Lung (tissue), 12 donors: ENCODE results near the gene C4orf50. TPM values are rescaled to one million over a fixed set of nuclear protein-coding genes. Genes with fewer than 3 reads are reported as not detected.

Experiments
- ATAC-seq: fragments of 200-7000 bp; cut with Tn5 transposase; one replicate; pipeline ENCODE4 v1.9.1; 2020; ENCODE audit warnings: moderate number of reproducible peaks; ENCODE audit not compliant: insufficient read depth, low FRiP score
- DNase-seq, 3 donors: peaks; one replicate each; pipeline ENCODE4 v3.0.0-alpha.2; 2013 to 2017
- H3K27ac ChIP-seq, 2 donors: one replicate each; pipeline ENCODE4 v1.5.1; 2013; ENCODE audit warnings: mild to moderate bottlenecking in 2 of 2, moderate library complexity in 2 of 2, control low read depth in 1 of 2, inconsistent platforms in 1 of 2, low read depth in 1 of 2, low read length in 1 of 2
- H3K27me3 ChIP-seq, 3 donors: one replicate each; pipeline ENCODE4 v1.5.1; 2013; ENCODE audit warnings: low read length in 2 of 3; ENCODE audit not compliant: control insufficient read depth in 3 of 3, insufficient read depth in 3 of 3
- H3K36me3 ChIP-seq, 4 donors: one replicate each; pipeline ENCODE4 v1.5.1; 2013; ENCODE audit warnings: low read length in 4 of 4, mild to moderate bottlenecking in 1 of 4, moderate library complexity in 1 of 4; ENCODE audit not compliant: control insufficient read depth in 4 of 4, insufficient read depth in 4 of 4
- H3K4me1 ChIP-seq, 5 donors: one replicate each; pipeline ENCODE4 v1.5.1; 2013; ENCODE audit warnings: low read length in 5 of 5, mild to moderate bottlenecking in 2 of 5, moderate library complexity in 1 of 5; ENCODE audit not compliant: control insufficient read depth in 5 of 5, insufficient read depth in 5 of 5
- H3K4me3 ChIP-seq: one replicate; pipeline ENCODE4 v1.5.1; 2013; ENCODE audit warnings: mild to moderate bottlenecking, control low read depth, moderate library complexity
- H3K9ac ChIP-seq, 2 donors: one replicate each; pipeline ENCODE4 v1.5.1; 2013; ENCODE audit warnings: low read length in 2 of 2, control low read depth in 1 of 2; ENCODE audit not compliant: insufficient read depth in 1 of 2
- H3K9me3 ChIP-seq, 4 donors: one replicate each; pipeline ENCODE4 v1.5.1; 2013; ENCODE audit warnings: low read length in 3 of 4, mild to moderate bottlenecking in 1 of 4, moderate library complexity in 1 of 4; ENCODE audit not compliant: control insufficient read depth in 4 of 4, insufficient read depth in 3 of 4
- WGBS, 2 donors: extraction: QIAGEN DNeasy Blood & Tissue Kit; methylation state at CpG; one replicate each; pipeline ENCODE4 v1.1.7; 2013; 5-methylcytosine and 5-hydroxymethylcytosine counted together
- polyA plus RNA-seq, 2 donors: library from polyadenylated mRNA; stranded (reverse); fragments of 200-250 nt; gene quantifications; one replicate each; pipeline ENCODE4 v1.2.1, GENCODE V29; 2013
- total RNA-seq, 2 donors: library from RNA; depleted of rRNA in 1 of 2; stranded (reverse); fragments of >200 nt in 1 of 2; gene quantifications; one replicate each; pipeline ENCODE4 v1.2.1, GENCODE V29; 2014 to 2021
- TF ChIP-seq, protein P1 (sequence below): IDR thresholded peaks from 2 replicates; pipeline ENCODE4 v1.5.1; 2012; ENCODE audit warnings: mild to moderate bottlenecking; ENCODE audit errors: control extremely low read depth, extremely low read depth
- donor health status: control.
- donor health status: control.
- donor health status: Bipolar disorder and iron deficiency.
- donor health status: healthy.
- donor health status: DM: yes; HTN: yes; CAD: no.

Gene C4orf50
- total and polyA plus RNA-seq, 4 donors = 0.02 to 0.04 (median 0.03) TPM

DNA sequence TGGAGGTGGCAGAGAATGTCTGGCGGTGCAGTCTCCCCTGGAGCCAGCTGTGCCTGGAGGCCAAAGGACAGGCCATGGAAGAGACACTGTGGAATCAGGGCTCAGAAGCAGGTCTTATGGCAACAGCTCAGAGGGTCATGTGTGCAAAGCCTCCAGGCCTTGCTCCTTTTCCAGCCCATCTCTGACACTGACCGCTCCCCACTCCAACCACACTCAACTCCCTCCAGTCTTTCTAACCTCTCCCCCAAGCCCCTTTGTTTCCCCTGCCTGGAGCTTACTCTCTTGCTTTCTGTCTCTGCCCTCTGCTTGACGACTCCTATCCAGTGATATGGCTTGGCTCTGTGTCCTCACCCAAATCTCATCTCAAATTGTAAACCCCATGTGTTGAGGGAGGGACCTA lies 91.1 kb downstream of the C4orf50 start:
- DNase-seq (no peak), ATAC-seq (no peak)
- Histone ChIP-seq H3K27me3 (peaks cover 0 to 10% (median 8%) of the 10 kb centered on the region in 3 donors), H3K4me1 (no peaks in the 10 kb centered on the region), H3K4me3 (no peak overlapping the region), H3K36me3 (no peaks in the 10 kb centered on the region), H3K9ac (no peak overlapping the region), H3K27ac (no peak overlapping the region), H3K9me3 (peaks cover 0 to 6% (median 0%) of the 10 kb centered on the region in 4 donors)
- TF ChIP-seq, protein P1, sequence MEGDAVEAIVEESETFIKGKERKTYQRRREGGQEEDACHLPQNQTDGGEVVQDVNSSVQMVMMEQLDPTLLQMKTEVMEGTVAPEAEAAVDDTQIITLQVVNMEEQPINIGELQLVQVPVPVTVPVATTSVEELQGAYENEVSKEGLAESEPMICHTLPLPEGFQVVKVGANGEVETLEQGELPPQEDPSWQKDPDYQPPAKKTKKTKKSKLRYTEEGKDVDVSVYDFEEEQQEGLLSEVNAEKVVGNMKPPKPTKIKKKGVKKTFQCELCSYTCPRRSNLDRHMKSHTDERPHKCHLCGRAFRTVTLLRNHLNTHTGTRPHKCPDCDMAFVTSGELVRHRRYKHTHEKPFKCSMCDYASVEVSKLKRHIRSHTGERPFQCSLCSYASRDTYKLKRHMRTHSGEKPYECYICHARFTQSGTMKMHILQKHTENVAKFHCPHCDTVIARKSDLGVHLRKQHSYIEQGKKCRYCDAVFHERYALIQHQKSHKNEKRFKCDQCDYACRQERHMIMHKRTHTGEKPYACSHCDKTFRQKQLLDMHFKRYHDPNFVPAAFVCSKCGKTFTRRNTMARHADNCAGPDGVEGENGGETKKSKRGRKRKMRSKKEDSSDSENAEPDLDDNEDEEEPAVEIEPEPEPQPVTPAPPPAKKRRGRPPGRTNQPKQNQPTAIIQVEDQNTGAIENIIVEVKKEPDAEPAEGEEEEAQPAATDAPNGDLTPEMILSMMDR = no peak
- WGBS, 2 donors = 82 to 89% methylated on average over 3 of the region's 3 CpGs

DNA sequence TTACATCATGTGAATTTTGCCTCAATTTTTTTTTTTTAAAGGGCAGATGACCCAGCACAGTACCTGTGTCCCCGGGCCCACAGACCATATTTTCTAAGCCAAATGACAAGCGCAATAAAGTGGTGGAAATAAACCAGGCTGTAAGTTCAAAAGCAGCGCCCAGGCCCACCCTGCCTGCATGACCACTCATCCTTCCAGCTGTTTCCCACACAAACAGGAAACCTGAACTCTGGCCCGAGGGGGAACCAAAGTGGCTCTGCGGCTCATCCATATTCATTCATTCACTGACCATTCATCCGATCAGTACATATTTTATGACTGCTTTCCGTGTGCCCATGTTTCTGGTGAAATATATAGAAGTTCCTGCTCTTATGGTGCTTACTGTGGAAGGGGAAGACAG lies 91.6 kb downstream of the C4orf50 start:
- peaks cover 0 to 10% (median 8%) of the 10 kb centered on the region in 3 donors for H3K27me3 ChIP-seq
- no peak for DNase-seq

DNA sequence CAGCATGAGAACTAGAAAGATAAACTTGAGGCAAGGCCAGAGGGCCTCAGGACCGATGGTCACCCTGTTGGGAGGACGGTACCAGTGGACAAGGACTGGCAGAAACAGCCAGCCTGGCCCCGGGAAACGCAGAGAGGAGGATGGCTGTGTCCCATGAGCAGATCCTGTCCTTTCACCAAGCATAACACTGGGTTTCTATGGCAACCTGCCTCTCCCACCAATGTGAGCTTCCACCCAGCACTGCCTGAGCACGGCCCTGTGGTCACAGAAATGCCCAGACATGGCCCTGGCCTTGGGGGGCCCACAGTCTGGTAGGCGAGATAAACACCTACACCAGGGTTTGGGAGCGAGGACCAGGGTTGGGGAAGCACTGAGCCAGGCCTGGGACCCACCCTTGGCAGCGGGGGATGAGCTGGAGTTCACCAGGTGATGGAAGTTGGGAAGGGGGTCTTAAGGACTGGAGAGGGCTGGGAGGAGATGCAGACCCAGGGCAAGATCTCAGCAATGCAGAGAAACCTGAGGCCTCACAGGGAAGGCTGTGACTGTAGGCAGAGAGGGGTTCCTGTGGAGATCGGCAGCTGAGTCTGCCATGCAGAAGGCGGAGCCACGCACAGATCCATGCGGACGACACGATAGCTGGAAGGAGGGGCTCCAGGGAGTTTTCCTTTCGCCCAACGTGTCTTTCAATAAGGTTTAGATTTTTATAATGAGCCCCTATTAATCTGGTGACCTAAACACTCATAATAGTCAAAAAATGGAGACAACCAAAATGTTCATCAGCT lies 92.6 kb downstream of the C4orf50 start:
- Histone ChIP-seq H3K9me3 (peaks cover 0 to 6% (median 0%) of the 10 kb centered on the region in 4 donors), H3K36me3 (no peaks in the 10 kb centered on the region), H3K9ac (no peak overlapping the region), H3K27me3 (peaks cover 0 to 11% (median 7%) of the 10 kb centered on the region in 3 donors), H3K4me1 (no peaks in the 10 kb centered on the region), H3K27ac (no peak overlapping the region), H3K4me3 (no peak overlapping the region)
- DNase-seq (no peak), ATAC-seq (no peak)
- TF ChIP-seq, protein P1 = no peak
- 78 to 87% methylated on average over 16 of the region's 16 CpGs for whole genome bisulfite sequencing, 2 donors

More for the DNA sequence above, 91.6 kb downstream of the C4orf50 start:
- Histone ChIP-seq H3K4me3 (no peak overlapping the region), H3K27ac (no peak overlapping the region), H3K4me1 (no peaks in the 10 kb centered on the region), H3K9me3 (peaks cover 0 to 6% (median 0%) of the 10 kb centered on the region in 4 donors), H3K36me3 (no peaks in the 10 kb centered on the region), H3K9ac (no peak overlapping the region)
- no peak for ATAC-seq
- TF ChIP-seq, protein P1 = no peak
- WGBS, 2 donors = 51 to 52% methylated on average over 7 of the region's 7 CpGs
